Progenitor cell of endocrine pancreas (in vitro differentiated cells): ENCODE data around the gene ALDH1L1. TPM values are rescaled to one million over a fixed set of nuclear protein-coding genes. Genes with fewer than 3 reads are reported as not detected.

Source experiments
- DNase-seq: peaks from one replicate; pipeline ENCODE4 v3.0.0; 2021; ENCODE audit warnings: low spot score; ENCODE audit not compliant: unreplicated experiment
- H3K27ac Mint-ChIP-seq: 2 replicates; pipeline ENCODE4 v1.8.0; 2021; ENCODE audit warnings: mild to moderate bottlenecking, moderate library complexity, mixed read lengths
- H3K27me3 Mint-ChIP-seq: 2 replicates; pipeline ENCODE4 v1.8.0; 2021; ENCODE audit warnings: mixed read lengths
- H3K36me3 Mint-ChIP-seq: 2 replicates; pipeline ENCODE4 v1.8.0; 2022; ENCODE audit warnings: mixed read lengths; ENCODE audit not compliant: insufficient read depth
- H3K4me1 Mint-ChIP-seq: 2 replicates; pipeline ENCODE4 v1.8.0; 2021; ENCODE audit warnings: low read depth, mixed read lengths
- H3K4me3 Mint-ChIP-seq: 2 replicates; pipeline ENCODE4 v1.8.0; 2021; ENCODE audit warnings: low read depth, mild to moderate bottlenecking, moderate library complexity, mixed read lengths
- H3K9me3 Mint-ChIP-seq: 2 replicates; pipeline ENCODE4 v1.8.0; 2021; ENCODE audit warnings: low read depth, mixed read lengths
- CTCF ChIP-seq: fragments of 200-600 bp; sonication (generic); IDR thresholded peaks from one replicate; pipeline ENCODE4 v1.5.0; 2021; ENCODE audit warnings: antibody characterized with exemption, mild to moderate bottlenecking; ENCODE audit not compliant: unreplicated experiment
- total RNA-seq: library from RNA; stranded (reverse); gene quantifications from 2 replicates; pipeline ENCODE4 v1.2.1, GENCODE V29; 2021

Gene ALDH1L1
- total RNA-seq, 1 donor from 2014 or later = 3.1 TPM

- Mint-ChIP-seq H3K4me3 (no peak overlapping the region), H3K9me3 (peaks cover 10% of the 10 kb centered on the region), H3K27me3 (peaks cover 5% of the 10 kb centered on the region), H3K4me1 (no peaks in the 10 kb centered on the region), H3K36me3 (no peaks in the 10 kb centered on the region), H3K27ac (no peak overlapping the region)
- DNase-seq = no peak
- TF ChIP-seq CTCF = no peak
These were observed 12.8 kb downstream of the ALDH1L1 start for GRCh38 chr3:126167566-126167965.

GRCh38 chr3:126166009-126166408 lies 14.4 kb downstream of the ALDH1L1 start:
- DNase-seq = no peak
- Mint-ChIP-seq H3K27ac (no peak overlapping the region), H3K9me3 (peaks cover 10% of the 10 kb centered on the region), H3K36me3 (no peaks in the 10 kb centered on the region), H3K27me3 (peaks cover 5% of the 10 kb centered on the region), H3K4me1 (no peaks in the 10 kb centered on the region), H3K4me3 (no peak overlapping the region)
- TF ChIP-seq CTCF = no peak

GRCh38 chr3:126161309-126161708 lies 19.1 kb downstream of the ALDH1L1 start:
- Mint-ChIP-seq H3K4me3 (no peak overlapping the region), H3K36me3 (no peaks in the 10 kb centered on the region), H3K27ac (no peak overlapping the region), H3K4me1 (peaks cover 2% of the 10 kb centered on the region), H3K9me3 (peaks cover 10% of the 10 kb centered on the region), H3K27me3 (peaks cover 5% of the 10 kb centered on the region)
- TF ChIP-seq CTCF = no peak
- DNase-seq = no peak

GRCh38 chr3:126160243-126161210 lies 19.9 kb downstream of the ALDH1L1 start:
- Mint-ChIP-seq H3K36me3 (no peaks in the 10 kb centered on the region), H3K27me3 (peaks cover 5% of the 10 kb centered on the region), H3K4me3 (no peak overlapping the region), H3K4me1 (peaks cover 2% of the 10 kb centered on the region), H3K27ac (no peak overlapping the region), H3K9me3 (peaks cover 6% of the 10 kb centered on the region)
- TF ChIP-seq CTCF = no peak
- DNase-seq = no peak

GRCh38 chr3:126159476-126159875 lies 20.9 kb downstream of the ALDH1L1 start:
- Mint-ChIP-seq H3K27me3 (peaks cover 3% of the 10 kb centered on the region), H3K9me3 (no peaks in the 10 kb centered on the region), H3K36me3 (no peaks in the 10 kb centered on the region), H3K27ac (no peak overlapping the region), H3K4me1 (peaks cover 2% of the 10 kb centered on the region), H3K4me3 (no peak overlapping the region)
- TF ChIP-seq CTCF = no peak
- DNase-seq = no peak
